8988T (cell line): Measurements from ENCODE around the gene NDUFV2.
"Not testable (repeated sequence)": the region's sequence is repeated elsewhere in the genome, so short reads cannot be mapped to it uniquely, and the experiment has no call there.

Experiments
- DNase-seq: peaks from one replicate; pipeline ENCODE4 v3.0.0; 2011

NDUFV2 gene

DNA sequence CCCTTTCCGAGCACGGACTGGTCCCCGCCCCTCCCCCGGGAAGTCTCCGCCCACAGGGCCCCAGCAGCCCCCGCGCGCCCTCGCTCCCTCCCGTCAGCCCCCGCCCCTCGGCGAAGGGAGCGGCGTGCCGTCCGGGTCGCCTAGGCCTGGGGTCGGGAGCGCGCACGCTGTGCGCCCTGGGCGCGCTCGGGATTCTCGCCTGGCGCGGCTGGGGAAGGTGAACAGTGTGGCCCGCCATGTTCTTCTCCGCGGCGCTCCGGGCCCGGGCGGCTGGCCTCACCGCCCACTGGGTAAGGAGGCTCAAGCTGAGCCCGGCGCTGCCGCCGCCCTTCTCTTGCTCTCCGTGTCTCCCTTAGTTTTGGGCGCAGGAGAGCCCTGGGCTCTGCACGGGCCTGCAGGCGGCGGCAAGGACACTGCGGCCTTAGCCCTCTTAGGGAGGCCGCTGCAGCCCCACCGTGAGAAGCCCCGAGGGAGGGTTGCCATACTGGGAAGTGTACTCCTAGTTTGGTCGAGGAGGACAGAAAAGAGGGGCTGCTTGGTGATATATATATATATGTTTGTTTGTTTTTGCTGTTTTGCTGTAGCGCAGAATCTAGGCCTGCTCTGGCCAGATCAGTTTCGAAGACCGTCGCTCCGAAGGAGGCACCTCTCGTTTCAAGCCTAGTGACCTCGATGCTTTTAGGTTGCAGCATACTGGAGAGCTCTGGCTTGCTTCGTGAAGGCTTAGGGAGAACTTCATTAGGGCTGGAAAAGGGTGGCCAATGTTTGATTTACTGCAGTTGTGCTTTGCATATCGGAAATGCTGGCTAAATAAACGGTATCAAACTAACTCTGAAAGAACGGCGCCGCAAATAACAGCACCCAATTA lies at the start of gene NDUFV2:
TSS of gene NDUFV2 (plus strand) at position 192 of the 868 bp plus-strand sequence. CDS start at position 237, 45 bp downstream.
- peak; percentile 89 for DNase-seq

DNA sequence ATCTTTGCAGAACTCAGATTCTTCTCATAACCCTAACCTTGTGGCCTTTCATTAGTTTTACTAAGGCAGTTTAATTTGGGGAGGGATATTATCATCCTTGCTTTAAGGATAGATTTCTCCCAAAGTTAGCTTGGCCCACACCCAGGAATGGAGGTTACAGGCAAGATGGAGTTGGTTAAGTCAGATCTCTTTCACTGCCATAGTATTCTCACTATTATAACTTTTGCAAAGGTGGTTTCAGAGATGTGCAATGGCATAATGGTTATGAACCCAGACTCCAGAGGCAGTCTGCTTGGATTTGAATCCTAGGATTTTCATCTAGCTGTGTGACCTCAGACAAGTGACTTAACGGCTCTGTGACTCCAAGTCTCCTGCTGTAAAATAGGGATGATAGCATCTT lies 48.7 kb upstream of the NDUFV2 start:
- DNase-seq = no peak

DNA sequence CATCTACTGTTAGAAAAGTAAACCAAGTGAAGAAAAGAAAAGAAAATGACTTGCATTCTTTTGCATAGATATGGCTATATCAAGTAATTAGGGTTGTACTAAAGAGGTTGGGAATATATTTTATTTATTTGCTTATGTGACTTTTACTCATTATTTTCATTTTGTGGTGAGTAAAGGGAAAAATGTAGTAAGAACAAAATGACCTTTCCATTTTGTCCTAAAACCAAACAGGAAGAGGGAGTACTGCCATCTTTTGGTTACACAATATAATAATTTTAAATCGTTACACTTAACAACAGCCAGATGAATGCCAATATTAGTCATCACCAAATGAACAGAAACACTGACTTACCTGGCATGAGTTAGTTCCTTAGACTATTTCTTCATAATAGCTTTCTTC lies 47.3 kb upstream of the NDUFV2 start:
- DNase-seq = no peak

DNA sequence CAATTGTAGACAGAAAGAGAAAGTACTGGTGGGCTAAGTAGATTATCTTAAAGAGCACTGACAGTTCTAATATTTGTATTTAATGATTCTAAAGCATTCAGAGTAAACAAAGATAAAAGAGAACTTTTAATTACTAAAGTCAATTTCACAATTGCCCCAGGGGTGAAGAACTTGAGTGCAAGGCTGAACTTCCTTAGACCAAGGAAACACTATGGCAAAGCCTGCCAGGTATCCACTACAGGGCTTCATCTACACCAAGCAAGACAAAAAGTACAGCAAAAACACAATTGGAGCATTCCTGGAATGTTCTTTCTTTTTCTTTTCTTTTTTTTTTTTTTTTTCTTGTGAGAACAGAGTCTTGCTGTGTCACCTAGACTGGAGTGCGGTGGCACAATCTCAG lies 46.9 kb upstream of the NDUFV2 start:
- no peak for DNase-seq

DNA sequence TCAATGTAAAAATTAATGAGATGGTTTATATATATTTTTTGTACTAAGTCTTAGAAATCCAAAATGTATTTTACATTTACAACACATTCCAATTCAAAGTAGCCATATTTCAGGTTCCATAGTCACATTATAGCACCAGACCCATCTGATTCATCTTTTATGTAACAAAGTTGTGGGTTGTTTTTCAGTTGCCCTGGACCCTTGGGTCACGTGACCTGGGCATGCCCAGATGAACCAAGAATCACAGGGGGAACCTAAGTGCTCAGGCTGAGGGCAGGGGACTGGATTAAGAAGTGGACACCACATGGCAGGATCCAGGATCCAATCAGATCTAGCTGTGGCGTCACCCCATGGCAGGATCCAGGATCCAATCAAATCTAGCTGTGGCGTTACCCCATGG lies 44.9 kb upstream of the NDUFV2 start:
- no peak for DNase-seq

DNA sequence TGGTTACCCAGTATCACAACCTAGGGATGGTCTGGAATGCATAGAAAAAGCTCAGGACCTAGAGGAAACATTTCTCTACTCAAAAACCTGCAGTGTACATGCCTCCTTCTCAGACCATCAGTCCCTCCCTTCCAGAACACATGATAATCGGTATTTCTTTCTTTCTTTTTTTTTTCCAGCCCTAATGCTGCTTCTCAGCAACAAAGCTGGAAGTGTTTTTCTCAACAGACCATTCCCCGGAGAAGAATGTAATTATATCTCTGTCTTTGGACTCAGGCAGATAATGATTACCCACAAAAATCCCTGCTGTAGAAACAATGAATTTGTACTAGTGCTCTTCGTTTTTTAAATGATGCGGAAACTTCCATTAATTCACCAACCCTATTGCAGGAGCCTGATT lies 44.1 kb upstream of the NDUFV2 start:
- DNase-seq = no peak

DNA sequence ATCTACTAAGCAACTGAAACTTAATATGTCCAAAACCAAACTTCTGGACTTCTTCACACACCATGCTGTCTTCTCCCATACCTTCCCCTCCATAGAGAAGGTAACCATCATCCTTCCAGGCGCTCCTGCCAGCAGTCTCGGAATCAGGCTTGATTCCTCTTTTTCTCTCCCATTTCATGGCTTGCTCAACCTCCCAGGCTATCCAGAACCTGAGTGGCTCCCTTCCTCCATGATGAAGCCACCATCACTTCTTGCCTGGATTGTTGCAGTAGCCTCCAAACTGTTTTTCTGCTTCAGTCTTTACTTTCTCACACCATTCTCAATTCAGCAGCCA lies 40.1 kb upstream of the NDUFV2 start:
- no peak for DNase-seq

DNA sequence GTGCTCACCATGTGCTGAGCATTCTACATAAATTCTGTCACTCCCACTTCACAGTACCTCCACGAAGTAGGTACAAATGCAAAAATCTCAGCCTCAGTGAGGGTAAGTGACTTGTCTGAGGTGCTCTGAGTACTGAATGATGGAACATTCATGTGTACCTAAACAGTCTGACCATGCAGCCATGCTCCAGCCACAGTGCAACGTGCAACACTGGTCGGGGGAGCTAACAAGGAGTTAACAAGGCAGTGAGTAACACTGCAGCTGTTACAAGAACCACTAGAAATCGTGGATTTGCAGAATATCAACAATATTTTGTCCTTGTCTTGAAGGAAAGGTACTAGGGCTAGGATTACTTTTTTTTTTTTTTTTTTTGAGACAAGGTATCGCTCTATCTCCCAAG lies 36.6 kb upstream of the NDUFV2 start:
- DNase-seq = no peak

DNA sequence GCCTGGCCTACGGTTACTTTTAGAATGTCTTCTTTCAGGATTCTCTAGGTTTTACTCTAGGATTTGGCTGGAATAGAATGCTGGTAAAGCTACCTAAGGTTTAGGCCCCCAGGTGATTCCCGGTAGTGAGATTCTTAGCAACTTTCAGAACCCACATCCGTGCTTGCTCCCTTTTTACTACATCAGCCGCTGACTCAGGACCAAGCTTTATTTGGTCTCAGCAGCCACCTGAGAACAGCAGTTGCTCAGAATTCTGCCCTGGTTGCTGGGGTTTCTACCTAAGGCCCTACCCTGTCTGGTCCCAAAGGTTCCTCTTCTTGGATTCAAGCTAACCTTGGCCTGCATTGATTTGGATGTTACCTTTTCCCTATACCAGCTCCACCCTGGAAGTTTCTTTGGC lies 36.1 kb upstream of the NDUFV2 start:
- no peak for DNase-seq

DNA sequence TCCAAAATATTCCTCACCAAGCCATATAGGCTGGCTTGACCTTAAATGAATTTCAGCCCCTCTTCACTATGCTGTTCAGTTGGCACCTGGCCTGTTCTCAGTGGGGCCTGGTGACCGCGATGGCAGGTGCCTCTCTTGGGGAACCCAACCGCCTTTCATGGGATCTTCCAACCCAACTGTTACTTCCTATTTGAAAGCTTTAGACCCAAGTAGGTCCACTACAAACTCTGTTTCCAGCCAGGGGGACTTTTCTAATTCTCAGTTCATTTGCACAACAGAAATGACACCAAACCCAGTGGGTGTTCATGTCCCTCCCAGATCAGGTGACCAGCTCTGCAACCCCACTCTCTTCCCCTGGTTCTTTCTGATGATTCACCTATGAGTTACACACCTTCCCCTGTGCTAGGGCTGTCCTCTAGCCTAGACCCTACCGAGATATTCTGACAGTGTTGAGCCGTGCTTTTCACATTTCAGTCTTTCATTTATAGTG lies 35.6 kb upstream of the NDUFV2 start:
- DNase-seq = no peak

DNA sequence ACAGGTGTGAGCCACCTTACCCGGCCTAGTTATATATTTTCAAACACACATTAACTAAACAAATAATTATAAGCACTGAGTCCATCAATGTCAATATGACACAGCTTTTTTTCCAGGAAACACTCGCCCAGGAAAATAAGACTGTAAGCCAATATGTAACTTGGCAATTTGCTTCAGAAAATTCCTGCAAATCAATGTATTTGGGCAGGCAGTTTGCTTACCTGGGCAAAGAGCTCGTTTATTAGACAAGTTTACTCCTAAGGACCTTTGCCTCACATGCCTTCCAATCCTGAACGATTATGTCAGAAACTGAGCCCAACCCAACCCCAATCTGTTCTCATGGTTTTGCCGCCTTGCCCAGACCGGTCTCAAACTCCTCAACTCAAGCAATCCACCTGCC lies 34.7 kb upstream of the NDUFV2 start:
- no peak for DNase-seq

DNA sequence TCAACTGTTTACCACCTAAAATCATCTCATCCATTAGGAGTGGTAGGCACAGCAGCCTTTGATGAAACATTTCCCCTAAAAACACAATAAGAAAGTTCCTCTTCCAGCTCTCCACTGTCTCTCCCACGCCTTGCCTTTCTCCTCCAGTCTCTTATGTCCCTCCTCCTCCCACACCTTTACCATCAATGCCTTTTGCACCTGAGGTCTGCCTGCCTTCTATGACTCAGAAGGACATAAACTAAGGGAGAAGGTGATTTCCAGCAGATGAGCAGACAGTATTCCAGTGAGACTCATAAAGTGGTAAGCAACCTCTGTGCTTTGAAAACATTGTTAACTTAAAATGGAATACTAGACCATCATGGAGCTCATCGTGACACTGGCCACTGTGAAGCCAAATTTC lies 34.2 kb upstream of the NDUFV2 start:
- no peak for DNase-seq

DNA sequence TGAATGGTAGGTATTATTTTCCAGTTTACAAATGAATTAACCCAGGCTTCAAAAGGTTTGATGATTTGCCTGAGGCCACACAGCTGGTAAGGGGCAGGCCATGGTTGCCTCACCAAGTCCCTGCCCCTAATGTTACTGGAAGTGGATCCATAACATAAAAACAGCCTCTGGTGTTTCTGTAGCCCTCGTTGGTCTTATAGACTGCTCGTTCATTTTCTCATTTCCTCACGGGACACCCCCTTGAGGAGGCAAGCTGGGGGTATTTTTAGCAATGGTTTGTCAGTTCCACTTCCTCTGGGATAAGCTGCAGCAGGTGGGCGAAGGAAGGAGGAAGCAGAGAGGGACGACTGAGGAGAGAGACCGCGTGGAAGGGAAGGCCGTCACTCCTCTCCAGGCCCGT lies 32.9 kb upstream of the NDUFV2 start:
- DNase-seq = no peak

DNA sequence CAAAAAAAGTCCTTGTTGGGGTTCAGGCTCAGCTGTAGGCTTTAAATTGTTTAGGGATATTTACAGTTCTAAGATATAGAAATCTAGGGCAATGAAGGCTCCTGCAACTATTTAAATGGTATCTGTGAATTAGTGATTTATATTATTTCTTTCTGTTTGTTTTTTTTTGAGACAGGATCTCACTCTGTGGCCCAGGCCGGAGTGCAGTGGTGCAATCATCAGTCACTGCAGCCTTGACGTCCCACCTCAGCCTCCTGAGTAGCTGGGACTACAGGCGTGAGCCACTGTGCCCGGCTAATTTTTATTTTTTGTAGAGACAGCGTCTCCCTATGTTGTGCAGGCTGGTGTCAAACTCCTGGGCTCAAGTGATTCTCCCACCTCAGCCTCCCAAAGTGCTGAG lies 32.3 kb upstream of the NDUFV2 start:
- no peak for DNase-seq

DNA sequence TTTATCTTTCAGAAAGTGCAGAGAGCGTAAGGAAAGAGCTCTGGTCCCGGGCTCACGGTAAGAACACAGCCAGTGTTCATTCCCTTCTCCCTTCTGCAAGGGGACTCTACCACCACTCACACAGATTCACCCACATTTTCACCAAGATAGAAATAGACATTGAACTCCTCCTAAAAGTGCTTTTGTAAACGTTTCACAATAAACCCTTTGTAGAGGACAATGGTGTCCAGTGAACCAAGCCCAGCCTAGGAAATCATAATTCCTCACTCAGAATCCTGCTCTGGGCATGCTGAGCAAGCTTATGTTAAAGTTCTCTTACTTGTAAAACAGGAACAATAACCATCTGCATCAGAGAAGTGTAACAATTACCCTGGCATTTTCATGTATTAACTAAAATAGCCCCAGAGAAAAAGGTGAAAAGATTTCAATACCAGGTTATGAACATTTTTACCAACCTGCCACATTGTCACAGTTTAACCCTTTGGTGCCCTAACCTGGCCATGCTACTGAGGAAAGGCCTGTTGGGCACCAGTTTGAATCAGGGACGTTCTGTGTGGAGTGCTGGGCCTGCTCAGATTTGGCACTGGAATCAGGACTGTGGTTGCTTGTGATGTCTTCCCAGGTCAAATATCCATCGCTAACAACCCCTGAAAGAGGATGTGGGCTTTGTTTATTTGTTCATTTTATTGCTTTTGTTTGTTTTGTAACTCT lies 22.5 kb upstream of the NDUFV2 start:
- no peak for DNase-seq

DNA sequence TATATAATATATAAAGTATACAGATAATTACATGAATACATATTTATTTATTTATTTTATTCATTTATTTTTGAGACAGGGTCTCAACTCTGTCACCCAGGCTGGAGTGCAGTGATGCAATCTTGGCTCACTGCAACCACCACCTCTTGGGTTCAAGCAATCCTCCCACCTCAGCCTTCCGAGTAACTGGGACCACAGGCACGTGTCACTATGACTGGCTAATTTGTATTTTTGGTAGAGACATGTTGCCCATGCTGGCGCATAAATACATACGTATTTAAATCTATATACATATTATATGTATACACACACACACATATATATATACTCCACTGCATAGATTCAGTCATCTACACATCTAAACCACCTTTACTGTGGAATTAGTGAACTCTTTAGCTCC lies 20.6 kb upstream of the NDUFV2 start:
- DNase-seq = no peak

DNA sequence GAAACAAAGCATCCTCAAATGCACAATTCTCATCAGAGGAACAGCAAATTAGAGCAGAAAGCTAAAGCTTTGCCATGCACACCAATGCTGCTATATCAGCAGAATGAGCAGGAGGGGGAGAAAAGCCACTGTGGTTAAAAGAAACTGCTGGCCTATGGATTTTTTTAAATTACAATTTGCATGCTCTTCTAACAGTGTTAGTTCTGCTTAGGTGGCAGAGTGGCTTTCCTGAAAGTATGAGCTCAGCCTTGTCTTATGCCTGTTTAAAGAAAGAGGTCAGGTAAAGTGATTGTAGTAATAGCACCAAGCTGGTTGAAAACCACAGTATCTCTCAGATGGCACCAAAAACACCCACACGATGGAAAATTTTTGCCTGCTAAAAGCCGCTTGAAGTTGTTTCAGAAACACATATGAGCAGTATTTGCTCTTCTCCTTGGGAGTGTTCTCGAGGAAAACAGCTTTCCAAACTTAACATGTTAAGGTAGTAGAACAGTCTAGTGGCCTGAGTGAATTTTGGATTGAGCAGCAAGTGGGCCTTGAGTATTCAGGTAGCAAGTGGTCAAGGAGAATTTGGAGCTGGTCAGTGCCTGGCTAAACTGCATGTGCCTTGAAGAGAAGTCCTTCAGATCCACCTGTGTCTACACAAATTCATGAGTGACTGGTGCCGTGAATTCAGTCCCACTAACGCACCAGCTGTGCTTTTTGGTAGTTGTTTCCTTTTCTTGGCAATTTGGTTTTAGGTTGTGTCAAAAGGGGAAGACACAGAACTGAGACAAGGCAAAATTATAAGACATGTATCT lies 19.6 kb upstream of the NDUFV2 start:
- DNase-seq = no peak

DNA sequence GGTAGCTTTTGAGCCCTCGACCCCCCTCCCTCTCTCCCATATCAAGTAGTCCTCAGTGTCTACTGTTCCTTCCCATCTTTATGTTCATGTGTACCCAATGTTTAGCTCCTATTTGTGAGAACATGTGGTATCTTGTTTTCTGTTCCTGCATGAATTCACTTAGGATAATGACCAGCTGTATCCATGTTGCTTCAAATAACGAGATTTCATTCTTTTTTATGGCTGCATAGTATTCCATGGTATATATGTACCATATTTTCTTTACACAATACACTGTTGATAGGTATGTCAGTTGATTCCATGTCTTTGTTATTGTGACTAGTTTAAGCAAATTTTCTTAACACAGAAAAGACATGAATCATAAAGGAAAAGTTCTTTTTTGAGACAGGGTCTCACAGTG lies 16.5 kb upstream of the NDUFV2 start:
- no peak for DNase-seq

DNA sequence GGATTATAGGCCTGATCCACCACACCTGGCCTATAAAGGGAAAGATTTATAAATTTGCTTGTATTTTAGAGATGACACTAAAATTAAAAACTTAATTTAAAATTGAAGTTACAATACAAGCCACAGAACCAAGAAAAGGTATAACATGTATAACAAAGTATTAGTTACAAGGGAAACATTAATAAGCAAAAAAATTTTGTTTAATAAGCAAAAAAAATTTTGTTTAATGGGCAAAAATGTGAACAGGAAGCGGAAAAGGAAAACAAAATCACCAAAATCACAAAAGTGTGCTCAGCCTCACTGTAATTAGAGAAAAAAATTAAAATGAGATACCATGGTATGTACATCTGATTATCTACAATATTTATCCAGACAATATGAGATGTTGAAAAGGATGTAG lies 15.9 kb upstream of the NDUFV2 start:
- no peak for DNase-seq

DNA sequence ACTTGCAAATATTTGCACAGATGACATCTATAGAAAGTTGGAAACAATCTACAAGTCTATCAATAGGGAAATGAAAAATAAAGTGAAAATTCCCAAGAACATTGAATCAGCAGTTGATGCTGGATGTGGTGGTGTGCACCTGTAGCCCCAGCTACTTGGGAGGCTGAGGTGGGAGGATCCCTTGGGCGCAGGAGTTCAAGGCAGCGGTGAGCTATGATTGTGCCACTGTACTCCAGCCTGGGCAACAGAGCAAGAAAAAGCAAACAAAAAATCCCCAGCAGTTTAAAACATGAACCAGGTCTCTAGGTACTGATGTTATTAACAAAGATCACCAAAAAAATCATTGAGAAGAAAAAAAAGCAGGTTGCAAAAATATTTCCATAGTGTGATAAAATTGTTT lies 15.4 kb upstream of the NDUFV2 start:
- DNase-seq = no peak

DNA sequence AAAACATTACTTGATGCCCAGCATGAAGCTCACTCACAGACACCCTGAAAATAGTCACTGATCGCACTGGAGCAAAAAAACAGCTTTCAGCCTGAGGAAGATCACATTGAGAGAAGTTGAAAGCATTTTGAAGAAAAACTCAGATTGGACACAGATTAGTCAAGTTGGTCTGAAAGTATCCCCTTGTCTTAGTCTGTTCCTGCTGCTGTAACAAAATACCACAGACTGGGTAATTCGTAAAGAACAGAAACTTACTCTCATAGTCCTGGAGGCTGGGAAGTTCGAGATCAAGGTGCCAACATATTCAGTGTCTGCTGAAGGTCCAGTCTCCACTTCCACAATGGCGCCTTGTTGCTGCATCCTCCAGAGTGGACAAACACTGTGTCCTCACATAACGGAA lies 14.2 kb upstream of the NDUFV2 start:
- DNase-seq = no peak

DNA sequence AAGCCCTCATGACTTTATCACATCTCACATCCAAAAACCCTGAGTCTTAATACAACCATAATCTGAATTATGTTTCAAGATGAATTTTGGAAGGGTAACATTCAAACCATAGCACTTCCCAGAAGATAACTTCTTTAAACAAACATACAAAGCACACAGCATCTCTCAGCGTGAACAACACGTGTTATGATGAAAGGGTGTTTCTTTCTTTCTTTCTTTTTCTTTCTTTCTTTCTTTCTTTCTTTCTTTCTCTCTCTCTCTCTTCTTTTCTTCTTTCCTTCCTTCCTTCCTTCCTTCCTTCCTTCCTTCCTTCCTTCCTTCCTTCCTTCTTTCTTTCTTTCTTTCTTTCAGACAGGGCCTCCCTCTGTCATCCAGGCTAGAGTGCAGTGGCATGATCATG lies 13.8 kb upstream of the NDUFV2 start:
- DNase-seq = not testable (repeated sequence)

DNA sequence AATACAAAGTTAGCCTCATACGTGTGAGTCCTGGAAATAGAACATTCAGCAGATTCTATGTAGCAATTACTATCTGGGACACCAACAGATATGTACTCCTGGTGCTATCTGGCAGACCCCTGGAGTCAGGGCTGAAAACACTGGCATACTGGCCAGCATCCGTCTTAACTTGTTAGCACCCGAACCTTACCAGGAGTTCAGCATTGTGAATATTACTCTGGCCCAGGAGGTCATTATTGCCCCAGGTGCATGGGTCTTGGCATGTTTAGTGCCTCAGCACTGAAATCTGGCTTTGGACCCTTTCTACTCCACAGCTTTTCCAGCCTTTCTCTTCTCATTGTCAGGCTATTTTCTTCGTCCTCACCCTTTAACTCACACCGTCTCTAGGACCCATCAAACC lies 11.9 kb upstream of the NDUFV2 start:
- no peak for DNase-seq

DNA sequence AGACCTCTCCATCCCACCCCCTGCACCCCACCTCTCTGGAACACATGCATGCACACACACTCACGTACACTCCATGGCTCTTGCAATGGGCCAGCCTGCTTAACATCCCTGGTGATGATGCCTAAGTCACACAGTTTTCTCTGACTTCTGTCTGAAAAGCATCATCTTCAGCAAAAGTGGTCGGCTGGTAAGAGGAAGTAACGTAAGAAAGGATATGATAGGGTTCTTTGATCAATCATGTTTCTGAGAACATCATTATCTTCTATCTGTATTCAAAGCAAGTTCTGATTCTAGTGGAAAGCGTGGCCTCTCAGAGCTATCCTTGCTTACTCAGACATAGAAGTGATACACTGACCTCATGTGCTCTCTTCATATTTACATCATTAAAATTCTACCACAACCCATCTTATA lies 11.4 kb upstream of the NDUFV2 start:
- no peak for DNase-seq
